Measurements from ENCODE around the gene CCDC178. TPM values are rescaled to one million over a fixed set of nuclear protein-coding genes. Genes with fewer than 3 reads are reported as not detected.

CCDC178 gene
- total RNA-seq, 1 donor from 2014 or later, result 0.35 TPM

- intact Hi-C loops (cut with DNase I), result no loop called here
- DNase-seq (no peak), ATAC-seq (ENCODE audit: poor library complexity) (no peak)
These were observed 532.1 kb downstream of the CCDC178 start for GRCh38 chr18:32908424-32908805.

GRCh38 chr18:32907648-32908423 is 532.7 kb downstream of the CCDC178 start:
- no peak for ATAC-seq (ENCODE audit: poor library complexity)

GRCh38 chr18:32907311-32907585 is 533.3 kb downstream of the CCDC178 start:
- DNase-seq, result no peak
- no peak for ATAC-seq (ENCODE audit: poor library complexity)
- intact Hi-C loops (cut with DNase I), result no loop called here

More at GRCh38 chr18:32907648-32908423, 532.7 kb downstream of the CCDC178 start:
- DNase-seq, result no peak
- intact Hi-C loops (cut with DNase I), result no loop called here

DNA sequence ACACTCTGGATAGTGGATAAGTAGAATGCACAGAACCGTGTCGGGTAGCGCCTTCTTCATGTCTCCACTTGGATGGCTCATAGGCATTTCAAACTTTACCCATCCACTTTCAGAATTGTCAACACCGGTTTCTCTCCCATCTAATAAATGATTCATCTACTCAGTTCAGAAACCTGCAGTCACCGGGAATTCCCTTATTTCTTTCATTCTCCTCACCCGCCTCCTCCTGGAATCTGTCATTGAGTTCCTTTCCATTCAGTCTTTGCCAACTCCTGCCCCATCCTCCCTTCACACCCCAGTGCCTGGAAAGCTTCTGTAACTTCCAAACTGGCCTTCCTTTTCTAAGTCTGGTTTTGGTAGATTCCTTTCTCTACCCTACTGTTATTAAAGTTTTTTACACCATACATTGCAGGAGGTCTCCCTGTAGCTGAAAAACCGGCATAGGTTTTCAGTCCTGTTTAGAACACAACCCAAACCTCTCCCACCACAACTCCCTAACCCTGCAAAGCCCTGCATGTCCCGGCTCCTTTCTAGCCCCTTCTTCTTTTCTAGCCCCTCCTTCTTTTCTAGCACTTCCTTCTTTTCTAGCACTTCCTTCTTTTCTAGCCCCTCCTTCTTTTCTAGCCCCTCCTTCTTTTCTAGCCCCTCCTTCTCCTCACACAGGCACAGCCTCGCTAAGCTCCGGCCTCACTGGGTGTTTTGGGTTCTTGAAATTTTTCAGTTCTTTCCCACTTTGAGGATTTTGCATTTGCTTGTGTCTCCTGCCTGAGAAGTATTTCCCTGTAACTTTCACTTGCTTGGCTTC is 533.8 kb downstream of the CCDC178 start:
- ATAC-seq (ENCODE audit: poor library complexity) (no peak), DNase-seq (no peak)
- intact Hi-C loops (cut with DNase I), result no loop called here

- ATAC-seq (ENCODE audit: poor library complexity), result no peak
- intact Hi-C loops (cut with DNase I), result no loop called here
- DNase-seq, result no peak
These were observed 534.9 kb downstream of the CCDC178 start for GRCh38 chr18:32905651-32906050.

- DNase-seq, result no peak
- no peak for ATAC-seq (ENCODE audit: poor library complexity)
- intact Hi-C loops (cut with DNase I), result no loop called here
These were observed 537.8 kb downstream of the CCDC178 start for GRCh38 chr18:32902568-32903330.

GRCh38 chr18:32899819-32900218 is 540.7 kb downstream of the CCDC178 start:
- intact Hi-C loops (cut with DNase I), result no loop called here
- no peak for ATAC-seq (ENCODE audit: poor library complexity)

GRCh38 chr18:32896776-32897547 is 543.6 kb downstream of the CCDC178 start:
- intact Hi-C loops (cut with DNase I), result no loop called here

More at GRCh38 chr18:32899819-32900218, 540.7 kb downstream of the CCDC178 start:
- no peak for DNase-seq

GRCh38 chr18:32893915-32894314 is 546.6 kb downstream of the CCDC178 start:
- DNase-seq, result no peak
- no peak for ATAC-seq (ENCODE audit: poor library complexity)

More at GRCh38 chr18:32896776-32897547, 543.6 kb downstream of the CCDC178 start:
- ATAC-seq (ENCODE audit: poor library complexity) (no peak), DNase-seq (no peak)

DNA sequence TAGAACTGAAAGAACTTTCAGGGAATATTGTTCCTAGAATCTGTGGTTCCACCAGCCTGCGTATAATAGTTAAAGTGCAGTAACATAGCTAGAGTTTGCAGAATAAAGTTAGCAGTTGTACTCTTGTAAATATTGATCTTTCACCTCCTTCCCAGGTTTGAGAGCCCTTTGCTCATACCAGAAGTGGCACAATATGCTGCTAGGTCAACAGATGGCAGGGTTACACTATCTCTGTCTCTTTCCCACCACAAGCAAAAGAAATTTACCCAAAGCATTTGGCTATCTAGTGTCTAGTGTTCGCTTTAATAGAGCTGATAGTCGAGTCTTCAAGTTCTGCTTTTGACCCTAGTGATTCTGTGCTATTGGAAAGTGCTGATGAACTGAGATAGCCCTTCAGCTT is 548.7 kb downstream of the CCDC178 start:
- no peak for ATAC-seq (ENCODE audit: poor library complexity)
- DNase-seq, result no peak
- intact Hi-C loops (cut with DNase I), result no loop called here

More at GRCh38 chr18:32893915-32894314, 546.6 kb downstream of the CCDC178 start:
- intact Hi-C loops (cut with DNase I), result no loop called here

DNA sequence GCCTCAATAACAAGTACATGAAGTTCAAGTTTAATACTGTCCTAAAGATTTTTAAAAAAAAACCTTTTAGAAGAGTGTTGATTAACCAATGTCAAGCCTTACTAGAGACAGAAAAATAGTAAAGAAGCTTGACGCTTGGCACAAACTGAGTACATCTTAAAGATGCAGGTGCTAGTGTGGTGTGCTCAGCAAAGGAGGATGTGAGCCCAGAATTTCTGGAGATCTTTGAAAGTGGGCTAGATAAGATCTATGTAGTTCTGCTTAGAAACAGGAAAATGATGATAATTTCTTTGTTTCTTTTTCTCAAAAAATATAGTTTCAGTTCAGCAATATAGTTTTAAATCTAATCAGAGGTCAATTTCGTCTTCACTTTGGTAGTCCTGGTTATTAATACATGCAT is 549.4 kb downstream of the CCDC178 start:
- ATAC-seq (ENCODE audit: poor library complexity) (no peak), DNase-seq (no peak)
- intact Hi-C loops (cut with DNase I), result no loop called here

DNA sequence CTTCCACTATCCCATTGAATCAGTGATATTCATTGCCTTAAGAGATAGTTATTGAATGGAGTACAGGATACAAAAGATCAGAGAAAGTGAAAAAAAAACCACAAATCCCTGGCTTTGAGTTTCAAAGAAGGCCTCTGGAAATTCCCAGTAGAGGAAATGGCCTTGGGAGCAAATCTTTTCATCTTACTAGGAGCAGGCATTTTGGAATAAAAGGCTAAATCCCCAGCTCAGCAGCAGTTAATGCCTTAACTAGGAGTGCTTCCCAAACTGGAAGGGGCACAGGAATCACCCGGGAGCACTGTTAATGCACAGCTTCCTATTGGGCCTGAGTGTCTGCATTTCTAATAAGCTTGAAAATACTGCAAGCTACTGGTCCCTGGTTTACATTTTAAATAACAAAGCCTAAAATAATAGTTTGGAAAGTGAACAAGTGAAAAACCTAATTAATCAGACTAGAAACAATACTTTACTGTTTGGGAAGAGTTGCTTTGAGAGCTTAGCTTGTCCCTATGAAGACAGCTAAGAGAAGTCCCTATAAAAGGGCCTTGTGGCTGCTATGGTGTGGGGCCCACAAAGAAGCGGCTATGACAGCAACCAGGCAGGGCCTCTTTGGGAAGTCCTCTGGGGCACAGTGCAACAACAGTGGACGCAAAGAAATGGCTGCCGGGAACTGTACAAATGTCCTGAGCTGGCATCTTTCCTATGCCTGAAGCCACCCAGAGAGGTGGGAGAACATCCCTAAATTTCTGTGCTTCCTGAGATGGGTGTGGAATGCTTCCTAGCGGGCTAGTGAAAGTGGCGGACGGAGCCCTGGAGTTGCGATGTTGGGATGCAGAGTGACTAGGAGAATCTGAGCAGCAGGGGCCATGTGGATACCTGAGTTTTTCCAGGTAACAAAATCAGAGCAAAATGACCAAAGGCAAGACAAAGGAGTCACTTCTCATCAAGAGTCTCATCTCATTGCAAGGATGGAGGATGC is 550.6 kb downstream of the CCDC178 start:
- ATAC-seq (ENCODE audit: poor library complexity), result no peak

DNA sequence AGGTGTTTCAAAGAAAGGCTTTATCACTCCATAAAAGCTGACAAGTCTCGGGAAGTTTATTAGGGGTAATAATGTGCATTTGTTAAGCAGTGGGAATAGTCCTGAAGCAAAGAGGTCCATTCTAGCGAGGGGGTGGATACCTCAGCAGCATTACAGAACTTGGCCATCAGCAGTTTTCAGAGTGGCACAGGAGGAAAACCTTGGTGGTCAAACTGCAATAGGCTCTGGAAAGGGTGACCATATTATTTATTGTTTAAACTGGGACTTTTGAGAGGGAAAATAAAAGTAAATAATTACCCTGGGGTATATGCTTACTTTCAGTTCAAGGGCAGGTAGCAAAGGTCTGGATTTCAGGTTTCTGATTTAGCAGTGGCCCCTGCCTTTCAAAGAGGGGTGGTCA is 552.2 kb downstream of the CCDC178 start:
- intact Hi-C loops (cut with DNase I), result no loop called here
- no peak for DNase-seq
- no peak for ATAC-seq (ENCODE audit: poor library complexity)

More for the DNA sequence above, 550.6 kb downstream of the CCDC178 start:
- no peak for DNase-seq
- intact Hi-C loops (cut with DNase I), result no loop called here

Other genes starting within 250 kb of the CCDC178 start
- 3.6 TPM for gene ASXL3, start 137.5 kb upstream of the CCDC178 start, total RNA-seq